DND-41 (cell line): ENCODE results near the gene FPR2.

ENCODE experiments used
- CTCF ChIP-seq: IDR thresholded peaks from 2 replicates; pipeline ENCODE4 v1.5.1; 2012; ENCODE audit warnings: borderline replicate concordance, low read length, moderate library complexity, mild to moderate bottlenecking; ENCODE audit not compliant: poor library complexity, severe bottlenecking; ENCODE audit errors: extremely low read depth
- EZH2 ChIP-seq: IDR thresholded peaks from 3 replicates; pipeline ENCODE4 v1.6.1; 2012; ENCODE audit warnings: borderline replicate concordance, low read depth, mild to moderate bottlenecking, moderate library complexity, low read length, inconsistent platforms; ENCODE audit not compliant: severe bottlenecking

- no peak for TF ChIP-seq CTCF
- no peak for TF ChIP-seq EZH2
Measured at GRCh38 chr19:51766461-51766860, 5.5 kb downstream of the FPR2 start.
